Measurements from ENCODE around the gene SLC38A7. TPM values are rescaled to one million over a fixed set of nuclear protein-coding genes. Genes with fewer than 3 reads are reported as not detected.

Gene SLC38A7
- total and polyA plus RNA-seq, 2 of the 13 experiments (the other 11 are each of a cell fraction or from before 2014, with no cell fraction given): 13.2 to 14.1 TPM

GRCh38 chr16:58634265-58634802, 50.2 kb downstream of the SLC38A7 start (continued):
- no peak for TF ChIP-seq ZNF253 (CRISPR knock-in tag; IDR thresholded peaks at IDR 0.05; ENCODE audit: borderline replicate concordance)
- TF ChIP-seq CREM (IDR thresholded peaks at IDR 0.05): peak; percentile 53; the same call in 1 of the 2 replicates
- no peak for TF ChIP-seq CREM (CRISPR knock-in tag; IDR thresholded peaks at IDR 0.05)
- no peak for TF ChIP-seq CSRNP1 (CRISPR knock-in tag; IDR thresholded peaks at IDR 0.05)
- TF ChIP-seq KLF12 (CRISPR knock-in tag; IDR thresholded peaks at IDR 0.05; ENCODE audit: borderline replicate concordance): 0 out of 2 replicates have a peak, but pooled peaks have one; percentile 29
- no peak for TF ChIP-seq ARID2 (CRISPR knock-in tag; IDR thresholded peaks at IDR 0.05; ENCODE audit: borderline replicate concordance)
- peak; percentile 60; the same call in 1 of the 2 replicates for TF ChIP-seq HDAC1 (CRISPR knock-in tag; IDR thresholded peaks at IDR 0.05)
- no peak for TF ChIP-seq ZNF75D (CRISPR knock-in tag; IDR thresholded peaks at IDR 0.05; ENCODE audit: borderline replicate concordance)
- TF ChIP-seq ZNF451 (CRISPR knock-in tag; IDR thresholded peaks at IDR 0.05): no peak
- no peak for TF ChIP-seq HOXA9 (CRISPR knock-in tag; IDR thresholded peaks at IDR 0.05; ENCODE audit: borderline replicate concordance)
- peak; percentile 72; the same call in 1 of the 2 replicates for TF ChIP-seq HMG20A (CRISPR knock-in tag; IDR thresholded peaks at IDR 0.05; ENCODE audit: borderline replicate concordance)
- TF ChIP-seq CTCF (CRISPR knock-in tag; IDR thresholded peaks at IDR 0.05): no peak
- peak; percentile 97 for TF ChIP-seq GATAD2A (CRISPR knock-in tag; IDR thresholded peaks at IDR 0.05)
- 0 out of 2 replicates have a peak, but pooled peaks have one; percentile 27 for TF ChIP-seq ZFP37 (CRISPR knock-in tag; IDR thresholded peaks at IDR 0.05; ENCODE audit: borderline replicate concordance)
- TF ChIP-seq ZSCAN22 (CRISPR knock-in tag; IDR thresholded peaks at IDR 0.05): no peak
- TF ChIP-seq RFX3 (CRISPR knock-in tag; IDR thresholded peaks at IDR 0.05): no peak
- no peak for TF ChIP-seq E2F2 (CRISPR knock-in tag; IDR thresholded peaks at IDR 0.05; ENCODE audit: borderline replicate concordance)
- TF ChIP-seq ZNF331 (CRISPR knock-in tag; IDR thresholded peaks at IDR 0.05): 0 out of 2 replicates have a peak, but pooled peaks have one; percentile 33
- peak; percentile 44; the same call in 1 of the 2 replicates for TF ChIP-seq PBX2 (CRISPR knock-in tag; IDR thresholded peaks at IDR 0.05)
- TF ChIP-seq ZNF296 (CRISPR knock-in tag; conservative IDR thresholded peaks at IDR 0.05): no peak
- no peak for TF ChIP-seq KMT2B (CRISPR knock-in tag; IDR thresholded peaks at IDR 0.05)
- TF ChIP-seq HOXA3 (CRISPR knock-in tag; IDR thresholded peaks at IDR 0.05): peak; percentile 73
- no peak for TF ChIP-seq ZNF720 (CRISPR knock-in tag; IDR thresholded peaks at IDR 0.05)
- peak; percentile 34 for TF ChIP-seq ZNF781 (CRISPR knock-in tag; IDR thresholded peaks at IDR 0.05; ENCODE audit: borderline replicate concordance, not compliant biosample characterization)
- no peak for TF ChIP-seq CREB3 (CRISPR knock-in tag; IDR thresholded peaks at IDR 0.05)
- no peak for TF ChIP-seq ZNF558 (CRISPR knock-in tag; IDR thresholded peaks at IDR 0.05; ENCODE audit: borderline replicate concordance)

Measured in HepG2 (cell line).